Body of pancreas (tissue), 4 donors: Measurements from ENCODE around the gene TYW1.

Source experiments
- CTCF ChIP-seq, 7 experiments: fragments of 450-650 bp in 4 of 7; fragments of 200-600 bp in 3 of 7; sonication (generic) in 3 of 7; IDR thresholded peaks; one replicate each; pipeline ENCODE4 v1.5.1; 2016 to 2019; ENCODE audit warnings: antibody characterized with exemption in 7 of 7
- POLR2A ChIP-seq, 3 donors: fragments of 450-650 bp; IDR thresholded peaks; one replicate each; pipeline ENCODE4 v1.6.1; 2016; ENCODE audit warnings: antibody characterized with exemption in 3 of 3, mild to moderate bottlenecking in 2 of 3

GRCh38 chr7:66974986-66975590 lies 21.5 kb upstream of the TYW1 start:
- TF ChIP-seq CTCF (IDR thresholded peaks at IDR 0.05) (no peak), POLR2A (IDR thresholded peaks at IDR 0.05) (no peak)
